HG02588 (cell line): ENCODE measurements around the gene MAB21L1.

Experiments used
- ATAC-seq: cut with Tn5 transposase; IDR thresholded peaks from one replicate; pipeline ENCODE4 v1.9.1; 2021; ENCODE audit warnings: mild to moderate bottlenecking, moderate library complexity; ENCODE audit not compliant: unreplicated experiment

Gene MAB21L1

DNA sequence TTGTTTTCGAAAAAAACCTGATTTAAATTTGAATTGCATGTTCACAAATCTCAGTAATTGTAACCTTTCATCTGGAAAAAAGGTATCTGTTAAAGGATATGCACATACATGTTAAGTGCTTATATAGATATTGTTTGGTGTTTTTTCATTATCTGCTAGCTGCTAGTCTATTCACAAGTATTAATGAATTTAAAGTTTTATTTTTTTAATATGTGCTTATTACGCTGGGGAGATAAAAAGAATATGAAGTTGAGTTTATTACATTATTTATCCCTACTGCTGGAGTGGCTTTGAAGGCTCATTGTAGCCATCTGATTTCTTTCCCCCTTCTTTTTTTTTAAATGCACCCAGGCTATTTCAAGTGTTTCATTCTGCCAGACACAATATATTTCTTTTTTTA, 3.9 kb upstream of the MAB21L1 start:
- no peak for ATAC-seq

DNA sequence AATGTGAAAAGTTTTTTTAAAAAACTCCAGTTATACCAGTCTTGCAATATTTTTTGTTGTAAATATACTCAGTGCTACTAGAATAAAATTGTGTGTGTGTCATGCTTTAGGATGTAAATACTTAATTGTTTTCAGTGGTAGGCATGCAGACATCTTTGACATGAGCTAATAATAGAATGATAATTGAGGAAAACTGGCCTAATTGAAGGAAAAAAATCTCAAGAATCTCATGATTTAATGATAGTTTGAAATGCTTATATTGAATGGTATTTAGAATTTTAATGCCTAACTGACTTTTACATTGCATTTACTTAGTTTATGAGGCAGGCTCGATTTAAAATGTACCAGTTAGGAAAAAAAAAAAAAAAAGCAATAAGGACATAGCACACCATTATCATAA, 3.2 kb upstream of the MAB21L1 start:
- ATAC-seq: no peak

DNA sequence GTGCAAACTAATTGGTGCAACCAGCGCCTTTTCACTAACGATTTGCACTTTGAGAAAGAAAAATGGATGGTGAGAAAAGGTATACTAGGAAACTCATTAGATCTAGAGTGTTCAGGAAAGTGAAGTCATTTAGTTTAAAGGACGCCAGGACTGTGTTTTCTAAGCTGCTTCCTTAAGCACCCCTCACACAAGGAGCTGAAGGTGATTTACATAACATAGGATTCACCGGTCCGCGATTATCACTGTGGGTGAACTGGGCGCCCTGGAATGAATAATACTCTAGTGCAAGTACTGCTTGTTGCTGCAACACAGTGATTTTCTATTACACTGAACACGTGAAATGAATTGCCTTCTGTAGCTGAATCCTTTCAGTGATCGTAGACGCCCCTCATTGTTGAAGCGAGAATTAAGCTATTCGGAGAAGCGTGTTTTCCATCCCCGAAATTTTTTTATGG, 2.6 kb upstream of the MAB21L1 start:
- ATAC-seq: no peak

DNA sequence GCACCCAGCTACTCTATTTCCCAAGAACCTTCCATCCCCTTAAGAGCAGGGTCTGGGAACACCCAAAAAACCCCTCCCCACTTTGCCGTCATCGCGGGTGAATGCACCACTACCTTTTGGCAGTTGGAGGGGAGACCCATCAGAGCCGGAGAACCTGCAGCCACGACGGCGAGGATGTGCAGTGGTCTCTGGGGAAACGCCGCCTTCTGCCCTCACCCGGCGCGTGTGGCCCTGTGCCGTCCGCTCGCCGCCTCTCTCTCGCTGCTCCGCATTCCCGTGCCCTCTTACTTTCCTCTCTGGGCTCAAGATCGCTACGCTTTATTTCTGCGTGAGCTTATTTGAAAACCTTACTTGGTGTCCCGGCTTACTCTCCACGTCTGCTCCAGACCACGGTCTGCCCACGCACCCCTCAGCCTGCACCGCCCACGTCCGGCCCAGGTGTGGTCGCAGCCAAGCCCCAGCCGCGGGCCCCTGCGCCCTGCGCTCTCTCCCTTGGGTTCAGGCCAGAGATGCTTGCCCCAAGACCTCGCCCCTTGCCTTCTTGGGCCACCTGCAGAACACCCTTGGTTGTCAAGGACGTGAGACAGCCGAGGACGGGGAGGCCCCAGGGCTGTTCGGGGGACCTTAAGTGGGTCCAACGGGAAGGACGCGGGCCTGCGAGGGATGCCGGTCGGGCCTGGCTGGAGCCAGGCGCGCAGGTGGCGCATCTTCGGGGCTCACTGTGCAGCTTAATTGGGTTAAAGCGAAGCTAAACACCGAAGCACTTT, 2.0 kb upstream of the MAB21L1 start:
- no peak for ATAC-seq

DNA sequence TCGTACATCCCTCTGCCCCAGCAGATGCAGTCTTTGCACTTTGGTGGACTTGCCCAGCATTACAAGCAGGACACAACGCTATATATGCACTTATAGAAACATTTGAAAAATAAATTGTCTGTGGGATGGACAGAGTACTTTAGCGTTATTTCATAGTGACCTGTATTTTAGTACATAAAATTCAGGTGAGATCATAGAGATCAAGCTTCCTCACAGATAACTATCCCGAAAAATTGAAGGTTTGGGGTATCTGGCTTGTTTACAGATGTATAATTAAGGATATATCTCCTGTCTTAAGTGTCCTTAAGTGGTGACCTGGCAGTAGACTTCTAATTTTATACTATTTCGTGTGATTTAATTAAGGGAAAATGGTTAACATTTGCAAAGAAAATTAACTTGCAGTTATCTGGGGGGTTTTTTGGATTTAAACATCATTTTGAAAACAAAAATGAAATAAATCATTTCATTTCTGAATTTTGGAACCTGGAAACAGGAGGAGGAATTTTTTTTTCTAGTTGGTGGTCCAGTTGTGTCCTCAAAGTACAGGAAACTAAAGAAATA, 977 bp upstream of the MAB21L1 start:
- no peak for ATAC-seq

DNA sequence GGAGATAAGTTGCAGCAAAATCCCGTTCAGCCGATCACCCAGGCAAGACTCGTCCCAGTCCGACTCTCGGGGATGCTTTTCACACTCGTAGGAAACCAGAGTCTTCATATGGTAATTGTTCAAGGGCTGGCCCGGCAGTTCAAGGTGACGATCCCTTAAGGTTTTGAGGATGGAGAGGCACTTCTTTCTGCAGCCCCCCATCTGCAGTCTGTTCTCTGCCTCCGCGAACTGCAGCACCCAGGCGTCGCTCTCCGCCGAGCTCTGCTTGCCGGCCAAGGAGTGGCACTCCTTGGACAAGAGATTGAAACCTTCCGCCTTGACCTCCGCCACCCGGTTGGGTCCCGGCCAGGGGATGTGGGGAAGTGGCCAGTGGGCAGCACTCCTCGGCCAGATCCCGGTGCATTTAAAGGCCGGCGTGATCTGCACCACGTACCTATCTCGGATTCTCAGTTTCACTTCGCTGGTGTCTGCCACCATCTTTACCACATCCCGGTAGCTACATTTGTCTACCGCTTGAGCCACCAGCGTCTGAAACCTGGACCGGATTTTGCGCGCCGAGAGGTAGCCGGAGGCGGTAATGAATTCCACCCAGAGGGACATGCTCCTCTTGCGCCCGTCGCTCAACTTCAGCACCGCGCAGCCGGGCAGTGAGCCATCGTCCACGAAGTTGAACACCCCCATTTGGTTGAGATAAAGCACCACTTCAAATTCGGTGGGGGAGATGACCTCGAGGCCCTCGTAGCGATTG, 1.1 kb downstream of the MAB21L1 start:
- ATAC-seq: no peak

DNA sequence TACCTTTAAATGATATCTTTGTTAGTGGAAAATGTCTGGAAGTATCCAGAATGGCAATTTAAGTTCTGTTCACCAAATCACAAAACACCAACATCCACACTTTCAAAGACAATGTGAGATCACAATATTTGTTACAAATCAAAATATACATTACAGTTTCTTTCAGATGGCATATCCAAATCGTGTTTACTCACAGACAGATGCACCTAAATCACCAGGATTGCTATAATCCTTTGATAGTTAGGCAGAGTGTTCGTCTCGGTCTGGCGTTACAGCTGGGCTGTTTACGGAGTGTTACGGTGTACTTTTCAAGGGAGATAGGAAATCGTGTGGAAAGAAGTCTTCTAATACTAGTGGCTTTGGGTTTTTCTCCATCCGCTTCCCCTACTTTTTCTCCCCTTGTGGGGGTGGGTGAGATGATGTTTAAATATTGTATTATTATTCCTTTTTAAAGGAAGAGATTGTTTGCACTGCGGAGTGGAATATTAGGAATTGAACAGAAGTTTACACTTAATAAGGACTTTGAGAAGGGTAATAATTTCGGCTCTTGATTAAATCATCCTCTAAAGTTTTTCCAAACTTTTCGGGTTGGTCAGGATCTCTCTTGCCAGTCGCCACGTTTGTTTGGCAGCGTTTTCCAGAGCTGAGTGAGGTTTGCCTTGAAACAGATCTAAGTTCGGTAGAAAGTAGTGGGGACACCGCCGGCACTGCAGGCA, 1.8 kb downstream of the MAB21L1 start:
- no peak for ATAC-seq

DNA sequence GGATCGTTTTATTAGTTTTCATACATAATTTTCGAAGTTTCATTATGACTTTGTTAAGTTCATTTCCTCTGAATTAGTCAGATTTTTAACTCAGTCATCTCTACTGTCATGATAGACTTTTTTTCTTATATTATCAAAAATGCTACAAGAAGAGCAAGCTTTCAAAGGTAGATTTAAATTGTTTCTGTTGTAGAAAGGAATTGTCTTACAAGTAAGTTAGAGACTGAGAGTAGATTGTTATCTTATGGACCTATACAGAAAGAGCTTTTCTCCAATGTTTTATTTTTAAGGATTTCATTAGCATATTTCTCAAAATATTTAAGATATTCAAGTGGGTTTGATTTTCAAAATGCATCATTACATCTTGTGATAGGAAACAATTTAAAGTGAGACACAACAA, 2.7 kb downstream of the MAB21L1 start:
- ATAC-seq: no peak

DNA sequence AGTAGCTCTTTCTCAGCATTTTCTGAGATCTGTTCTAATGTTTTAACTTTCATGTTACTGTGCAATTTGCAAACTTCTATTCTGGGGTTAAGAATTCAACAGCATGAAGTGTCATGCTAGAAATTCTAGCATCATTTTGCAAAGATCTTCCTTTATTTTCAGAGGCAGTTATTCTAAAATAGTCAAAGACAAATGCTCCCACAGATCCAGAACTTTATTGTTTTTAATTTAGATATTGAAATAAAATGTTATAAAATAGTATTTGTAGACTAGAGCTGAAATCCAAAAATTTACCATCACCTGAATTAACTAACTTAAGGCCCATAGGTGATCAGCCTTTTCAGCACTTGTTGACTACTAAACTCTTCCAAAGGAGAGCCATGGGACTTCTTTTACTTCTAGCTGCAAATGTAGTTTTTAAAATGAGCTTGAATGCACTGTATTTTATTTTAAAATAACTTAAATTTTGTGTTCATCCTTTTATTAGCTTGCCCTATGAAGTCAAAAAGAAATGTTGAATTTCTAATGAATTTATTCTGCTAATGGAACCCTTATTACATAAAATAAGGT, 3.2 kb downstream of the MAB21L1 start:
- no peak for ATAC-seq

DNA sequence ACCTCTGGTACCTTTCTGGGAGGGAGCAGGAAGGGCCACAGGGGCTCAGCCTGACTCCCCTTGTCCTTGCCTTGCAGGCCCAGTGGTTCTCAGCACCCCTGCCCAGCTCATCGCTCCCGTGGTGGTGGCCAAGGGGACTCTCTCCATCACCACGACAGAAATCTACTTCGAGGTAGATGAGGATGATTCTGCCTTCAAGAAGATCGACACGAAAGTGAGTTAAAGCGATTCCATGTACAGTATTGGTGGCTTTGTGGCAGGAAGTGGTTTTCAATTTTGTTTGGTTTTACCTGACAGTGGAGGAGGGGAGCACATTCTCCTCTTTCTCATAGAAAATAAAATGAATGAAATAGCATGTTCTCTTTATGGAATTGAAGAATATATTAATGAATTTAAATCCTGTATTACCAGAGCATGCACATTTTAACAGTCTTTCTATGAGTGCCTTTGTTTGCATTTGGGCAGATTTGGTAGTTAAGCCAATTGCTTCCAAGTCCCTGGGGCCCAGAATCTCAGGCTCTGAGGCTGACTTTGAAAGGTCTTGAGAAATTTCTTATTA, 4.1 kb downstream of the MAB21L1 start:
- no peak for ATAC-seq

DNA sequence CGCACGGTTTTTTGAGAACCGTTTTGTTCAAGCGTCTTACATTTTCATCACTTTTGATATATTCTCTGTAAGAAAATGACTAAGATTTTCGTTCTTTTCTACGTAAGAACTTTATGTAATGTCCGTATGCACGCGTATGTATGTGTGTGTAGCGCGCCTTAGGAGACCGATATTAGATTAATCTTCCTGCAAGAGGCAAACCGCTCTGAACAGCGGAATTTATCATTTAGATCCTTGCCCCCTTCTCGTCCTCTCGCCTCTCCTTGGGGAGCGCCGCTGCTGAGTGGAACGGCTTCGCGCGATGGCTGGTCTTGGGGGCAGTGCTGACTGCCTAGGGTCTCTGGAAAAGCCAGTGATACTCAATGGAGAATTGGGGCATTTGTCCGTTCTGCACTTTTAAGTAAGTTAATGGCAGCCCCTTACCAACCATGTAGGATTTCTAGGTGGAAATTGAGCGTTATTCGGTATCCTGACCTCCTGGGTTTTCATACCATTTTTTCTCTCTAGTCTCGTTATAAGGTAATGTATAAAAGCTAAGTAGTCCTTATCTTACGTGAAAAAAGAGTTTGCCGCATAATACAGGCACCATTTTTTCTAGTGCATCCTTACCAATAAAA, 4.7 kb downstream of the MAB21L1 start:
- no peak for ATAC-seq

DNA sequence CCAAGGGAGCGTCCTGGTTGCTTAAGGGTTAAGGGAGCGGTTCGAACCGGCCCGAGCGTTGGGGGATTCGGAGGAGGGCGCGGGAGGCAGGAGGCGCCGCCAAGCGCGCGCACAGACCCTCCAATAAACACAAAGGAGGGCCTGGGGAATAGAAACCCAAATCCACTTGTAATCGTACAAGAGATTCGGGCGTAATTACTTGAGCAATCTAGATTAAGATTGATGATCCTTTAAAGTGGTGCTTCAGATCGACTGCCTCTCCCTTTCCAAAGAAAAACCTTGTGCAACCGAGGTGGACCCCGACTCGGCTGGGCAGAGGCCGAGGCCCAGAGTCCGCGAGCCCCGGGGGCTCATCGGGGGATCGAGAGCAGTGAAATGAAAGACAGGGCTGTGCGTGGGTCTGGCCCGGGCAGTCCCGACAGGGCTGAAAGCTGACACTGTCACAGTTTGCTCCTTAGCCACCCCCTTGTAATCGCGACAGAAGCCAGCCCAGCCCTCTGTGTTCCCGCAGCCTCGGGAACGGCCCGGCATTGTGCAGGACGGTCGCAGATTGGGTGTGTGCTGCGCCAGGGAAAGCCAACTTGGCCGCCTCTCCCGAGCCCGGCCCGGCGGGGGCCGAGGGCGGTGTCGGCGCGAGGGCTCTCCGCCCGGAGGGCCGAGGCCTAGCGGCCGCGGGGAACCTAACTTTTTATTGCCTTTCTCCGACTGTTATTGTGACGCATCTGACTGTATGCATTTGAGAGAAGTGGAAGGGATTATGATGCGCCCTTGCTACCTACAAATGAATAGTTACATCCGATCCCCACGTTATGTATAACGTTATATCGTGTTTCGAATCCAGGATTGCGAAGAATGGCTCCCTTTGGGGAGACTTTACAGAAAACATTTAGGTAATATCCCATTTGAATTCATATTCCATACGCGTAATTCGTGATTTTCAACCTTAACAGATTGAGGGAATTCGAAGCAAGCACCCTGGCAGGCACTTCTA, 5.5 kb downstream of the MAB21L1 start:
- no peak for ATAC-seq

DNA sequence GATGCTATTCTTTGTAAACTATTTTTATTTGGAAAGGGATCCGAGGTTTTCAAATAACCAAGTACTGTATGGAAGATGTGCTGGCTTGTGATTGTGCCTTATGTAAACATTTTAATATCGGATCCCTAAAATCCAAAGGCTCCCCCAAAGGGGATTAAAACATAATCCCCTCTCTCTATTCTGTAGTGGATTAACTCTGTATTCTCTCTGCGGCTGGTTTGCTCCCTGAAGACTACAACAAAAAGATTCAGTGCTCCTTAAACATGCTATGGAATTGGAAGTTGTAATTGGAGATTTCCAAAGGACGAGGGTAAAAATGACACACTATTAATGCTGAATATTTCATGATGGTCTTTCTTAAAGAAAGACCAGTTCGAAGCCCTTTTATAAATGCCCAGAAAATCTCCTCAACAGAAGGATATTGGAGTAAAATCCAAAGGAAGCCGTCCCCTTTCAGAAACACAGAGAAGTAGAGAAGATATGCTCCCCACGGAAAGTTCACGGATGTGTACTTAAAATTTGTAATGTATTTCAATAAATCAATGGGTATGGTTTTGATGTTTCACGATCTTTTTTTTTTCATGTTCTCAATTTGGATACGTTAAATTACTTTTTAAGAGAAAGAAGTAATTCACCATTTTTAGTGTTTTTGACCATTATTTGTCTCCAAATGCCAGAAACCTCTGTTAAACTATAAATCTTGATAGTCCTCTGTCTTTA, 6.5 kb downstream of the MAB21L1 start:
- ATAC-seq: no peak

DNA sequence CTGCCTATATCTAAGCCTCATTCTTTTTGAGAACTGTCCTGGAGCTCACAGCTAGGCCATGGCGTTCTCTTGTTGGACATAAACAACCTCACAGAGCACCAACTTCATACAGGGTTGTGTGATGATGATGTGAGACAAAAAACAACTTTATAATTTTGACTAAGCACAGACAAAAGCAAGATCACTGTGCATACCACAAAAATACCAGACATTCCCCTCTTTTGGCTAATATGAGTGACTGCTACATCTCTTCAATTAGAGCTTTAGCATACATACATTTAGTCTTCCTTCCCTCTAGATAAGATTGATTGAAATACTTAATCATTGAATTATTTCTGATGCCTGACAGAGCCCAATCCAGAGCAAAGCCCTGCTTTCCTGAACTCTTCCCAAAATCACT, 8.3 kb downstream of the MAB21L1 start:
- ATAC-seq: no peak

DNA sequence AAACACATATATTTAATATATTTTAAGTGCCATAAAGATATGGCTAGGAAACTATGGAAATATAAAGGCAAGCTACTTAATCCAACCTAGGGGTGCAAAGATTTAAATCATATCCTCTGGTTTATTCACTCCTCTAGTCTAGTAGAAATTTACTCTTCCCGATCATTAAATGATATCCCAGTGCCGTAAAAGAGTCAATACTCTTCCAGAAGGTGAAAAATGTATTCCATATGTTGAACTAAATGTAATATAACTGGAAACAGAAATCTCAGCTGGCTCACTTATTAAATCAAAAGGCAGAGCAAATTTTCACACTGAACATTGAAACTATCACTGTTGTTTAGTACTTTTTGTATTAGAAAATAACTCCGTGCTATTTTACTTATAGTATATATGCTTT, 11.1 kb downstream of the MAB21L1 start:
- ATAC-seq: no peak

DNA sequence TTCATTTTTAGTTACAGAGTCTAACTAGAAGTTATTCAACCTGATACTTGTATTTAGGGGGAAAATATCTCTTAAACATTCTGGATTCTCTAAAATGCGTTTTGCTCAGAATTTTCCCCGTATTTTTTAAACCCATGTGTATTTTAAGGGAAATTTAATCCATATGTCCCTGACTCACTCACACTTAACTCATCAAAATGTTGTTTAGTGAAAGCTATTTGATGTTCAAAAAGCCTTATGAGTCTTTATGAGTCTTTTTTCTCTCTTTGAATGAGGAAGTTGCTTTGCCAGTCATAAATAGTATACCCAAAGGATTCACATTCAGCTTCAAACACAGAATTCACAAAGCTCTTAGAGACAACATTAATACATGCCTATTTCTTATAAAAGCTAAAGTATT, 16.4 kb downstream of the MAB21L1 start:
- ATAC-seq: no peak

DNA sequence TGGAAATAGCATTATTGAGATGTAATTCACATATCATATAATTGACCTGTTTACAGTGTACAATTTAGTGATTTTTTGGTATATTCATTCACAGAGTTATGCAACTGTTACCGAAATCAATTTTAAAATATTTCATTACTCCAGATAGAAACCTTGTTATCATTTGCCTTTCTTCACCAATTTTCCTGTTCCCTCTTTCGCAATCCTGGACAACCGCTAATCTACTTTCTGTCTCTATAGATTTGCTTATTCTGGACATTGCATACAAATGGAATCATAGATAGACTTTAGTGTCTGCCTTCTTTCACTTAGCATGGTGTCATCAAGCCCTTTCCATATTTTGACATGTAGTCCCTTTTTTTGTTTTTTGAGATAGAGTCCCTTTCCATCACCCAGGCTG, 19.2 kb downstream of the MAB21L1 start:
- no peak for ATAC-seq

DNA sequence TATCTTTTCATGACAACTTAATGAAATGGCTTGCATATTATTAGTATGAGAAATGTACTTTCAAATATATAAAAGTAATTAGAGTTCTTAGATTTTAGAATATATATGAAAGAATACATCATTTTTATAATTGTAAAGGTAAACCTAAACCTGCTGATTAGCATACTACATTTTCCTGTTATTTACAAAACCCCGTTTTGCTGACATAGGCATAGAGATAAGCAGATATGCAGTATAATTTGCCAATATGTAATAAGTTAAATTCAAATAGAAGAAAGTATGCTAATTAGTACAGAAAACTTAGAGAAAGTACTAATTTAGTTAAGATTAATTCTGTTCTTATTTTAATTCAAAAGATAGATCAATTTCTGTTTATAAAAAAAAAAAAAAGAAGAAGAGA, 21.5 kb downstream of the MAB21L1 start:
- no peak for ATAC-seq

DNA sequence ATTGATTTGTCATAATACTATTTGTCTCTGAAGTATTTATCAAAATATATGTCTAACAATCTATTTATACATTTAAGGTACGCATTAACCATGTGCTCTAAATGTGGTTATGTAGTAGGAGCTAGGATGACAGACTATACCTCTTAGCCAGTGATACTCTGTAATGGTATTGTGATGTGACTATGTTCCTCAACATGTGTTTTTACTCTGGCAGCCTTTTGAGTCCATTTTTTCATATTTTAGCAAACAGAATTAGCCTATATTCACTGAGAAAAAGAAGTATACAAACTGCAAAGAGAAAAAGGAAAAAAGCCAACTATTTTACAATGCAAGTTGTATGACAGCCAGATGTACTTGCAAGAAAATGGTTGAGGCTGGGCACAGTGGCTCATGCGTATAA, 26.7 kb downstream of the MAB21L1 start:
- no peak for ATAC-seq
